Suprapubic skin (tissue), 4 donors: ENCODE data around the gene LRRC2.

Experiments
- POLR2A ChIP-seq, 2 donors: fragments of 450-650 bp; IDR thresholded peaks; one replicate each; pipeline ENCODE4 v1.6.1; 2017; ENCODE audit warnings: antibody characterized with exemption in 2 of 2, mild to moderate bottlenecking in 2 of 2, moderate library complexity in 2 of 2
- POLR2AphosphoS5 ChIP-seq, 3 donors: sonication (generic); formaldehyde crosslinking; IDR thresholded peaks; one replicate each; pipeline ENCODE4 v1.6.1; 2017; ENCODE audit warnings: antibody characterized with exemption in 3 of 3
- TF ChIP-seq, protein P1 (sequence below), 2 donors: fragments of 200-600 bp in 1 of 2; fragments of 450-650 bp in 1 of 2; sonication (generic) in 1 of 2; IDR thresholded peaks; one replicate each; pipeline ENCODE4 v1.5.1; 2016 to 2019; ENCODE audit warnings: antibody characterized with exemption in 2 of 2, mild to moderate bottlenecking in 1 of 2, moderate library complexity in 1 of 2

DNA sequence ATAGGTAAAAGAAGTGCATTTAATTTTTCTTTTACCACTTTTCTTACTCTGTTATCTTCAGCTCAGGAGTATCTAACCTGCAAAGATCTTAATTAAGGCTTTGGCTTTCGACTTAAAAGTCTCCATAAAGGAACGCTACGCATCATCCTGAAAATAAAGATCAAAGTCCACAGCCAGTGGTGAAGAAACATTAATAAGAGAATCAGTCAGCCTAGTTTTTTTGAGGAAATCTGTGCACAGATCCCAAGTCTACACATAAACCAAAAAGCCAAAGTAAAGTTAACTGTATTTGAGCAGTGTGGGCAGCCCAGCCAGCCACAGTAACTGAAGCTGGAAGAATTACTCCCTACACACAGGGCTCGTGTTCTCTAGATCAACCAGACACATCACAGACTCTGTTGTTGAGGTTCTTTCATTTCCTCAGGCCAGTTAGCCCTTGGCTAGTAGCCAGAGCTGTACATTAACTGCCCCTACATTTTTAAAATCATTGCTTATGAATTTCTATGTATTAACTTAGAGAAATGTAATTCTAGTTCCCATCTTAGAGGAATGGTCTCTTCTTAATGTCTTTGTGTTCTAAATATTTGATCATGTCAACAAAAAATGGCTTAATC, 6.9 kb downstream of the LRRC2 start:
- TF ChIP-seq, protein P1, sequence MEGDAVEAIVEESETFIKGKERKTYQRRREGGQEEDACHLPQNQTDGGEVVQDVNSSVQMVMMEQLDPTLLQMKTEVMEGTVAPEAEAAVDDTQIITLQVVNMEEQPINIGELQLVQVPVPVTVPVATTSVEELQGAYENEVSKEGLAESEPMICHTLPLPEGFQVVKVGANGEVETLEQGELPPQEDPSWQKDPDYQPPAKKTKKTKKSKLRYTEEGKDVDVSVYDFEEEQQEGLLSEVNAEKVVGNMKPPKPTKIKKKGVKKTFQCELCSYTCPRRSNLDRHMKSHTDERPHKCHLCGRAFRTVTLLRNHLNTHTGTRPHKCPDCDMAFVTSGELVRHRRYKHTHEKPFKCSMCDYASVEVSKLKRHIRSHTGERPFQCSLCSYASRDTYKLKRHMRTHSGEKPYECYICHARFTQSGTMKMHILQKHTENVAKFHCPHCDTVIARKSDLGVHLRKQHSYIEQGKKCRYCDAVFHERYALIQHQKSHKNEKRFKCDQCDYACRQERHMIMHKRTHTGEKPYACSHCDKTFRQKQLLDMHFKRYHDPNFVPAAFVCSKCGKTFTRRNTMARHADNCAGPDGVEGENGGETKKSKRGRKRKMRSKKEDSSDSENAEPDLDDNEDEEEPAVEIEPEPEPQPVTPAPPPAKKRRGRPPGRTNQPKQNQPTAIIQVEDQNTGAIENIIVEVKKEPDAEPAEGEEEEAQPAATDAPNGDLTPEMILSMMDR (IDR thresholded peaks at IDR 0.05): no peak
- TF ChIP-seq POLR2A (IDR thresholded peaks at IDR 0.05) (no peak), POLR2AphosphoS5 (IDR thresholded peaks at IDR 0.05) (no peak)
